Muscle of leg (tissue), 11 donors: ENCODE measurements around the gene ATP6V0D1. TPM values are rescaled to one million over a fixed set of nuclear protein-coding genes. Genes with fewer than 3 reads are reported as not detected.

Experiments used
- DNase-seq: peaks from one replicate; pipeline ENCODE4 v3.0.0; 2013
- H3K27ac ChIP-seq: one replicate; pipeline ENCODE4 v1.5.1; 2013; ENCODE audit warnings: mild to moderate bottlenecking, low read length, control low read depth
- H3K27me3 ChIP-seq: one replicate; pipeline ENCODE4 v1.6.1; 2013; ENCODE audit warnings: low read length; ENCODE audit not compliant: control insufficient read depth, insufficient read depth
- H3K36me3 ChIP-seq: one replicate; pipeline ENCODE4 v1.6.1; 2013; ENCODE audit warnings: low read length; ENCODE audit not compliant: control insufficient read depth, insufficient read depth
- H3K4me1 ChIP-seq: one replicate; pipeline ENCODE4 v1.6.1; 2013; ENCODE audit warnings: low read length; ENCODE audit not compliant: control insufficient read depth, insufficient read depth
- H3K4me3 ChIP-seq: one replicate; pipeline ENCODE4 v1.5.1; 2013; ENCODE audit warnings: low read length, control low read depth
- H3K9me3 ChIP-seq: replicated peaks from 2 replicates; pipeline ENCODE4 v1.6.1; 2013; ENCODE audit warnings: low read depth, low read length; ENCODE audit not compliant: control insufficient read depth
- WGBS: methylation state at CpG from one replicate; pipeline ENCODE4 v1.1.5; 2013; ENCODE audit warnings: missing lambda C conversion rate; ENCODE audit not compliant: insufficient coverage; 5-methylcytosine and 5-hydroxymethylcytosine counted together
- polyA plus RNA-seq, 8 donors: library from polyadenylated mRNA; unstranded; fragments of 120-200 nt; gene quantifications; one replicate each; pipeline versions ENCODE4 v1.2.1 to v1.2.3, GENCODE V29; 2013; ENCODE audit warnings: inconsistent platforms in 1 of 8, low replicate concordance in 1 of 8; ENCODE audit not compliant: insufficient read length in 8 of 8, insufficient read depth in 1 of 8
- total RNA-seq: library from RNA; stranded (reverse); fragments of 120-200 nt; gene quantifications from one replicate; pipeline ENCODE4 v1.2.4, GENCODE V29; 2013

ATP6V0D1 gene
- total and polyA plus RNA-seq, 9 donors: 43.5 to 69.0 (median 66.2) TPM

DNA sequence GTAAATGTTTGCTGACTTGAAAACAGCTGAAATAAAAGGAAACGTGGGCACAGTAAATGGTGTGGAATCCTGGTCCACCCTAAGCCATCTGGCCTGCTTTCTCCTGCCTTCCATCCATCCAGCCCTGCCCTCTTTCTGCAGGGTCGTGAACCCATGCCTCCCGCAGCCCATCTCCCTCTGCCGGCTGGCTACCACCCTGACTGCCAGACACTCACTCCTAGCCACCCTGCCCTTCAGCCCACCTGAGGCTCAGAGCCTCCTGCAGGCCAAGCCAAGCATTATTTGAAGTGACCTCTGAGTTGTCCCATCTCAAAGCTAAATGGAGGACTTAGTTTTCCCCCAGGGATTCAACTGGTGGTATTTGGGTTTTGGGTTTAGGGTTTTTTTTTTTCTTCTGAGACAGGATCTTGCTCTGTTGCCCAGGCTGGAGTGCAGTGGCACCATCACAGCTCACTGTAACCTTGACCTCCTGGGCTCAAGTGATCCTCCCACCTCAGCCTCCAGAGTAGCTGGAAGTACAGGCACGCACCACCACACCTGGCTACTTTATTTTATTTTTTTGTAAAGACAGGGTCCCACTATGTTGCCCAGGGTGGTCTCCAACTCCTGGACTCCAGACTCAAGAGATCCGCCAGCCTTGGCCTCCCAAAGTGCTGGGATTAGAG, 73.0 kb downstream of the ATP6V0D1 start:
- Histone ChIP-seq H3K36me3 (peaks cover 6% of the 10 kb centered on the region), H3K4me1 (peaks cover 49% of the 10 kb centered on the region), H3K4me3 (no peak overlapping the region), H3K27me3 (no peaks in the 10 kb centered on the region), H3K9me3 (no peaks in the 10 kb centered on the region), H3K27ac (peak overlapping the region; percentile 94)
- DNase-seq: no peak
- WGBS: 90% methylated on average over 2 of the region's 6 CpGs

DNA sequence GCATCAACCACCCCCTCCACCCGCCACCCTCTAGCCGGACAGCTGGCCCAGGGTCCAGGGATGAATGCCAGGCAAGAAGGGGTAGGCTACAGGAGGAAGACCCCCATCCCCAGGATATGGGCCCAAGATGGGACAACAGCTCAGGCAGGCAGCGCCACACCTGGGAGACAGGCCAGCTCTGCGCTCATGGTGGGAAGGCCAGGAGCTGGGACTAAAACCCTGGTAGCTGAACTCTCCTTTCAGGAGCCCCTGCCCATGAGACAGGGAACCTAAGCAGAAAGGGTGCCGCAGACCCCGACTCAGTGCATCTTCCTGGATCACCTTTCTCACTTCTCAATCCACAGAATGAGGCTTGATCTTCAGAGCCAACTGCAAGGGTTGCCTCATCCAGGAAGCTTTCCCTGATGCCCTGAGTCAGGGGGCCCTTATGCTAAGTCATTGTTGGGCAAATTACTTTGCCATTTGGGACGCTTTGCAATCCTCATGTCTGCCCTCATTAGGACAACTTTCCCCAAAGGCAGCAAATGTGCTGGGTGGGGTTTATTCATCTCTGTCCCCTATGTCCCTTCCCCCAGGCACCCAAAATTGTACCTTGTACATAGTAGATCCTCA, 73.7 kb downstream of the ATP6V0D1 start:
- H3K27me3 ChIP-seq: no peaks in the 10 kb centered on the region
- peak overlapping the region; percentile 94 for H3K27ac ChIP-seq
- H3K4me3 ChIP-seq: no peak overlapping the region
- H3K9me3 ChIP-seq: no peaks in the 10 kb centered on the region
- H3K36me3 ChIP-seq: peaks cover 6% of the 10 kb centered on the region
- no peak for DNase-seq
- WGBS: 74% methylated on average over 3 of the region's 7 CpGs
- H3K4me1 ChIP-seq: peaks cover 54% of the 10 kb centered on the region

DNA sequence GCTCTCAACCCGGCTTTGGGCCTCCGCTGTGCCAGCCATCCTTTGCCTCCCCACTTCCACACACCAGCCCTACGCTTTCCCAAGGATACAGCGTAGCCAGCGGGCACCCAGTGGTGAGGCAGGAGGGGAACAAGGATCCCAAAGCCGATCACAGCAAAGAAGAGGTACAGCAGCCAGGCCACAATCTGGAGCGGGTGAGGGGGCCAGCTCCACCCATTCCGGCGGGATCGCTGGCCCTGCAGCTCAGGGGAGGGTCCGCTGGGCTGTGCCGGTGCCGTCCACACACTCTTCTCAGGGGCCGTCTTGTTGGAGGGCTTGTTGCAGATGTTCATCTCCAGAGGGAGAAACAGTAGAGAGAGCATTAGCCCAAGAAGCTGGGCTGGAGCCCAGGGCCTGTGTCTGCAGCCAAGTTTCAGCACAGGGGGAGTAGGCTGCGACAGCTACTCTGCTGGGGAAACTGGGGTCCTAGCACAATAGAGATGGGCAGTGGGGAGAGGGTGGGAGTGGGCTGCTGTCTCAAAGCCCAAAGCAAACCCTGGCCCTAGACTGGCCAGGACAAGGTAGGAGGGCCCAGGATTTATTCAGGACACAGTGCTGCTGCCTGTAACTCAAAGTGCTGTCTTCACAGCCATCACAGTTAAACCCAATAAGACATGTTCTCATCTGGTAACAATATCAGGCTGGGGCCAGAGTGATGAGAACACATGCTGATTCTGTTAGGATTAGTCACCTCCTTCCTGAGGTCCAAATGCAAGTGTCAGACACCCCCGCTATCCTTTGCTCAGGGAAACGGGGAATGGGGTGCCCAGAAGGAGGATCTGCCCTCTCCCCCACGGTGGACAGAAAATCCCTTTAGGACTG, 74.6 kb downstream of the ATP6V0D1 start:
- peaks cover 6% of the 10 kb centered on the region for H3K36me3 ChIP-seq
- WGBS: 30% methylated on average over 15 of the region's 18 CpGs
- no peak overlapping the region for H3K4me3 ChIP-seq
- H3K4me1 ChIP-seq: peaks cover 63% of the 10 kb centered on the region
- H3K27me3 ChIP-seq: no peaks in the 10 kb centered on the region
- no peaks in the 10 kb centered on the region for H3K9me3 ChIP-seq
- H3K27ac ChIP-seq: peak overlapping the region; percentile 94
- peak; percentile 96 for DNase-seq

DNA sequence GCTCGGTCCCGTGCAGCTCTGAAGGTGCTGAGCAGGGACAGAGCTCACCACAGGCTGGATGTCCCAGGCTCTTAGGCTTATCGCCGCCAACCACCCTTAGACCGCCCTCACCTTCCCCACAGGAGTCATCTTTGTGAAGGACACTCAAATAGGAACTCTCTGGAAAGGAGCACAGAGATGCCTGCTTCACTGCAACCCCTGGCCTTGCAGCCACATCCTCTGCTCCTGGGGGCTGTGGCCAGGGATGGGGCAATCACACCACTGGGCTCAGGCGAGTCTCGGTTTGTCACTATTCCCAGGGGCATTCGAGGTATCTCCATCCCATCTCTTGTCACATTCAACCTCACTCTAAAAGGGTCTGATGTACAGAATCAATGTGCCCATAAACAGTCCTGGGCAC, 75.6 kb downstream of the ATP6V0D1 start:
- Histone ChIP-seq H3K36me3 (peaks cover 6% of the 10 kb centered on the region), H3K27me3 (no peaks in the 10 kb centered on the region), H3K9me3 (no peaks in the 10 kb centered on the region), H3K4me3 (no peak overlapping the region), H3K27ac (no peak overlapping the region), H3K4me1 (peaks cover 73% of the 10 kb centered on the region)
- DNase-seq: peak; percentile 5
- WGBS: 90% methylated on average over 7 of the region's 8 CpGs

DNA sequence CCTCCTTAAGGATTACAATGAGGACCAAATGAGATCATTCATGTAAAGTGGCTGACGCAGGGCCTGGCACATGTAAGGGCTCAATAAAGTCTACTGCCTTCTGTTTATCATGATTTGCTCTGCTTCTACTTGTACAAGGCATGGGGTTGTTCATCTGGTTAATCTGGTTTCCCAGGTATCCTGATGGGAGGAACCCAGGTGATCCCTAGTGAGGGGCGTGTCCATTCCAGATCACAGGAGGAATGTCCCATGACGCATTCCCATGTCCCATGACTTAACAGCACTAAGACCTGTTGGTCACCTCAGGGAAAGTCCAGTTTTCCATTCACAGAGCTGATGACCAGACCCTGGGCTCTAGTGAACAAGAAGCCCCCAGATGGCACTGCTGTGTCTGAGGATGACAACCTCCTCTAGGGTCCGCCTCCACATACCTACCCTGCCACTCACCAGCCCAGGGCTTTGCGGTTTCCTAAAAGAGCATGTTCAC, 76.2 kb downstream of the ATP6V0D1 start:
- H3K9me3 ChIP-seq: no peaks in the 10 kb centered on the region
- peaks cover 76% of the 10 kb centered on the region for H3K4me1 ChIP-seq
- no peak overlapping the region for H3K4me3 ChIP-seq
- H3K27me3 ChIP-seq: no peaks in the 10 kb centered on the region
- H3K36me3 ChIP-seq: peaks cover 6% of the 10 kb centered on the region
- WGBS: 80% methylated on average over 1 of the region's 5 CpGs
- H3K27ac ChIP-seq: no peak overlapping the region
- DNase-seq: peak; percentile 9

DNA sequence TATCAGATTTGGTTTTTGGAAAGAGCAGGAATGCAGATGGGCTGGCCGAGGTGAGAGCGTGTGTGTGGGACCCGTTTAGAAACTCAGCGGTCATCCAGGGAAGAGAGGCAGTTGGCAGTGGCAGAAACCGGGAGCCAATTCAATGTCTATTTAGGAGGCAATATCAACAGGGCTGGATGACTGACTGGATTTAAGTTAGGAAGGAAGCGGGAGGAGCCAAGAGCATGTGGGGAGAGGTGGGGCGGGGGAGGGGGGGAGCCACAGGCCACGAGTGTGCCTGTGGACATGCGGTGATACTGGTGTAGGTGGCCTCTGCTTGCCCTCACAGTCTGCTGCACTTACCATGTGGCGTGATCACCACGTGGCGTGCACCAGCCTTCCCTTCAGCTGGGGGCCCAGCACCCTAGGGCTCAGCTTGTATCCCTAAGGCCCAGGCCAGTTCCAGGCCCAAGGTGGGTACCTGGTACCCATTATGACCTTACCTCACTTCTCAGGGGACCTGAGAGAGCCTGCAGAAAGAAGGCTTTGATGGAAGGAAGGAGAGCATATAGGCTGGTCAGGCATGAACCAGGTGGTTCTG, 76.9 kb downstream of the ATP6V0D1 start:
- H3K27ac ChIP-seq: no peak overlapping the region
- no peak overlapping the region for H3K4me3 ChIP-seq
- H3K4me1 ChIP-seq: peaks cover 84% of the 10 kb centered on the region
- H3K27me3 ChIP-seq: no peaks in the 10 kb centered on the region
- H3K9me3 ChIP-seq: no peaks in the 10 kb centered on the region
- 76% methylated on average over 10 of the region's 12 CpGs for WGBS
- DNase-seq: no peak
- H3K36me3 ChIP-seq: peaks cover 6% of the 10 kb centered on the region

DNA sequence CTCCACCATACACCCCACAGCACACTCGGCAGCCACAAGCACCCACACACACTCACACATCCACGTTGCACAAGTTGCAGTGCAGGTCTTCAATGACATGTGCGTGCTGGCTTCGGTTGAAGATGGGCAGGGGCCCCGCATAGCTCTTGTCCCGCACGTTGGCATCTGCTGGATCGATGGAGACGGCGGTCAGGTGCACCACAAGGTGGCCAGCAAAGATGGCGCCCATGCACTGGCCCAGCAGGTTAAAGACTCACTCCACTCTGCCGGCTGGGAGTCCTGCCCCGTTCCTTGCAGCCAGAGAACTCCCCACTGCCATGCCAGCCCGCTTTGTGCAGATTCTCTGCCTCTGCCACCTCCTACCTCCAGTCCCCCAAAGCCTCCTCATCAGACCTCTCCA, 80.1 kb downstream of the ATP6V0D1 start:
- Histone ChIP-seq H3K4me1 (peaks cover 95% of the 10 kb centered on the region), H3K9me3 (no peaks in the 10 kb centered on the region), H3K27me3 (no peaks in the 10 kb centered on the region), H3K4me3 (no peak overlapping the region), H3K36me3 (peaks cover 6% of the 10 kb centered on the region), H3K27ac (peak overlapping the region; percentile 93)
- 92% methylated on average over 10 of the region's 14 CpGs for WGBS
- DNase-seq: no peak

DNA sequence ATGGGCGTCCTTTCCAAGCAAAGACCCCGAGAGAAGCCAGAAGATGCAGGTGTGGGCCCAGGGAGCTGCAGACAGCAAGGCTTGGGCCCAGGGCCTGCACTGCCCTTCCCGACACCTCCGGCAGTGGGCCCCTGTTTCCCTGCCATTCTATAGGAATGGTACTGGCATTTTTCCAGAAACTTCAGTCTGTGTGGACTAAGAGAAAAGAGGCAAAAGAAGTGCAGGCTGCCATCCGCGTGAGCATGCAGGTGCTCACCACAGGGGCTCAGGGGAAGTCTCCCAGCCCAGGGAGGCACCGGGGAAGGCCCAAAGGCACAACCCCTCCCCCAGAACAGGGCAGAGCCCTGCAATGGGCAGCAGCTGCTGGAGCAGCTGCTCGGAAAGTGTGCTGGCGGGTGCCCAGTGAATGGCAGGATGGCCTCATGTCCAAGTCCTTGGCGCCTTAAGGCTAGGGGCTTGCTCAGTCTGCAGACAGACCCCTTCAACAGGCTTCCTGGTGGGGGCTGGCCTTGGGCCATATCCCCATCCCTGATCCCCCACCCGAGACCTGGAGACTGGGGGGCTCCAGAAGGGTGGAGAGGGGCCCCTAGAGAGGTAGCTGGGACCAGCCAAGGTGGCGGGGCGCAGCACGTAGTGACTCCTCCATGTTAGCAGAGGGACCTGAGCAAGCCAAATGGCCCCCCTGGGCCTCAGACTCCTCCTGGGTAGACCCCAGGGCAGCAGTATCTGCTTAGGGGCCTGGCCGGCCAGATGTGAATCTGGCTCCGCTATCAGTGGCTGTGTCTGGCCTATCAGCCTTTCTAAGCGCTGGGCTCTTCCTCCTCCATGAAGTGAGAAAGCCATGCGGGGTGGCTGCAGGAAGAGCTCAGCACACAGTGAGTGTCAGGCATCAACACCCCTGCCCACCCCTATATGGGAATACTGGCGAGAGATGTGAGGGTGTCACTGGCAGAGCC, 80.9 kb downstream of the ATP6V0D1 start:
- peaks cover 3% of the 10 kb centered on the region for H3K36me3 ChIP-seq
- no peak overlapping the region for H3K4me3 ChIP-seq
- peak overlapping the region; percentile 93 for H3K27ac ChIP-seq
- peak; percentile 85 for DNase-seq
- H3K27me3 ChIP-seq: no peaks in the 10 kb centered on the region
- WGBS: 51% methylated on average over 12 of the region's 19 CpGs
- peaks cover 95% of the 10 kb centered on the region for H3K4me1 ChIP-seq
- H3K9me3 ChIP-seq: no peaks in the 10 kb centered on the region

DNA sequence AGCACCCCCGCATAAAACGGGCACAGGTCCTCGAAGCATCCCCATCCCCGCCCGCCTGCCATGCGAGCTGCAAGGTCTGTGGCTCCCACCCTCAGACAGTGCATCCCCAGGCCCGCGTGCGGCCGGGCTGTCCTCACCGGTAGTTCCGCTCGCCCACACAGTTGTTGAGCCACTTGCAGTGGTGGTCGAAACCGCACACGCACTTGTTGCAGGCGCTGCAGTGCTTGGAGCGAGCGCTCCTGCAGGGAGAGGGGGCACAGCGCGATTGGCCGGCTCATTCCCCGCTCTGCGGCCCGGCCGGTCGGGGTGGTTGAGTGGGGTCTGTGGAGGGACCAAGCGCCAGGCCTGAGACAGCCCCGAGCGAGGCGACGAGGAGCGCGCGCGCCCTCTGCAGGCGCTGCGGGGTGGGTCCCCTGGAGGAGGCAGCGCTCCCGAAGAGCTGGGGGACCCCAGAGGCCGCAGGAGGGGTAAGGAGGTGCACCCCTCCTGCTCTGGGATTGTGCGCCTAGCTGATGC, 81.7 kb downstream of the ATP6V0D1 start:
- Histone ChIP-seq H3K27ac (peak overlapping the region; percentile 93), H3K4me1 (peaks cover 95% of the 10 kb centered on the region), H3K36me3 (no peaks in the 10 kb centered on the region), H3K27me3 (no peaks in the 10 kb centered on the region), H3K4me3 (peak overlapping the region; percentile 2), H3K9me3 (no peaks in the 10 kb centered on the region)
- 17% methylated on average over 42 of the region's 42 CpGs for WGBS
- peak; percentile 69 for DNase-seq
